ENCODE data around the gene DNASE2.

GRCh38 chr19:12858041-12858928, 23.0 kb downstream of the DNASE2 start:
- TF ChIP-seq CTCF (IDR thresholded peaks at IDR 0.05; ENCODE audit: low read length) (no peak), EZH2phosphoT487 (IDR thresholded peaks at IDR 0.05; ENCODE audit: low read length) (no peak)
